NCI-H345 treated with DMSO at 0.1 percent for 48 hours (cell line): Measurements from ENCODE around the gene FAM163B.
A peak's percentile ranks its signal among the peaks of the same experiment; 100 is the strongest.

Source experiments
- DNase-seq: peaks from one replicate; lab custom pipeline; 2025; ENCODE audit not compliant: unreplicated experiment; lab: John Stamatoyannopoulos, UW

The FAM163B gene

GRCh38 chr9:133618726-133619125, 9.5 kb upstream of the FAM163B start:
- no peak for DNase-seq

GRCh38 chr9:133616643-133617405, 7.6 kb upstream of the FAM163B start:
- no peak for DNase-seq

- DNase-seq = no peak
Observed at GRCh38 chr9:133615606-133616188, 6.5 kb upstream of the FAM163B start.

GRCh38 chr9:133615186-133615585, 6.0 kb upstream of the FAM163B start:
- DNase-seq = no peak

GRCh38 chr9:133614678-133615077, 5.5 kb upstream of the FAM163B start:
- no peak for DNase-seq

- DNase-seq = no peak
Observed at GRCh38 chr9:133614056-133614455, 4.9 kb upstream of the FAM163B start.

GRCh38 chr9:133613432-133613831, 4.2 kb upstream of the FAM163B start:
- DNase-seq = no peak

GRCh38 chr9:133612816-133613215, 3.6 kb upstream of the FAM163B start:
- DNase-seq = no peak

- DNase-seq = no peak
Observed at GRCh38 chr9:133612051-133612450, 2.9 kb upstream of the FAM163B start.

GRCh38 chr9:133610845-133611244, 1.7 kb upstream of the FAM163B start:
- DNase-seq = peak; percentile 78

GRCh38 chr9:133608889-133609288, 300 bp downstream of the FAM163B start:
- DNase-seq = no peak

- no peak for DNase-seq
Observed at GRCh38 chr9:133608382-133608781, 807 bp downstream of the FAM163B start.

GRCh38 chr9:133607976-133608375, 1.2 kb downstream of the FAM163B start:
- no peak for DNase-seq

GRCh38 chr9:133607381-133607780, 1.8 kb downstream of the FAM163B start:
- DNase-seq = no peak

- DNase-seq = no peak
Observed at GRCh38 chr9:133606708-133607025, 2.5 kb downstream of the FAM163B start.

GRCh38 chr9:133605856-133606707, 3.1 kb downstream of the FAM163B start:
- no peak for DNase-seq

GRCh38 chr9:133605446-133605845, 3.7 kb downstream of the FAM163B start:
- DNase-seq = no peak

GRCh38 chr9:133604856-133605255, 4.3 kb downstream of the FAM163B start:
- DNase-seq = no peak

GRCh38 chr9:133604214-133604613, 5.0 kb downstream of the FAM163B start:
- peak; percentile 30 for DNase-seq

GRCh38 chr9:133603135-133603927, 5.9 kb downstream of the FAM163B start:
- DNase-seq = peak; percentile 42

GRCh38 chr9:133602277-133602676, 6.9 kb downstream of the FAM163B start:
- DNase-seq = no peak
